GM12874 (cell line): Measurements from ENCODE around the gene SHROOM3.

Source experiments
- CTCF ChIP-seq: IDR thresholded peaks from 2 replicates; pipeline ENCODE4 v1.5.1; 2011; ENCODE audit warnings: low read depth, mild to moderate bottlenecking, control low read depth, low read length, moderate library complexity; ENCODE audit not compliant: insufficient read depth

The SHROOM3 gene

GRCh38 chr4:76649086-76649485 lies 214.1 kb downstream of the SHROOM3 start:
- TF ChIP-seq CTCF, result no peak

- TF ChIP-seq CTCF, result no peak
These were observed 216.6 kb downstream of the SHROOM3 start for GRCh38 chr4:76651616-76652015.

GRCh38 chr4:76652389-76652788 lies 217.4 kb downstream of the SHROOM3 start:
- no peak for TF ChIP-seq CTCF

- TF ChIP-seq CTCF, result no peak
These were observed 219.1 kb downstream of the SHROOM3 start for GRCh38 chr4:76654084-76654483.

GRCh38 chr4:76654791-76655190 lies 219.8 kb downstream of the SHROOM3 start:
- no peak for TF ChIP-seq CTCF

- TF ChIP-seq CTCF, result no peak
These were observed 220.8 kb downstream of the SHROOM3 start for GRCh38 chr4:76655566-76656479.

GRCh38 chr4:76657443-76657842 lies 222.4 kb downstream of the SHROOM3 start:
- no peak for TF ChIP-seq CTCF
